Measurements from ENCODE around the gene MPG. TPM values are rescaled to one million over a fixed set of nuclear protein-coding genes. Genes with fewer than 3 reads are reported as not detected.

MPG gene
- total RNA-seq, 2 donors from 2014 or later = 42.2 to 45.6 TPM

DNA sequence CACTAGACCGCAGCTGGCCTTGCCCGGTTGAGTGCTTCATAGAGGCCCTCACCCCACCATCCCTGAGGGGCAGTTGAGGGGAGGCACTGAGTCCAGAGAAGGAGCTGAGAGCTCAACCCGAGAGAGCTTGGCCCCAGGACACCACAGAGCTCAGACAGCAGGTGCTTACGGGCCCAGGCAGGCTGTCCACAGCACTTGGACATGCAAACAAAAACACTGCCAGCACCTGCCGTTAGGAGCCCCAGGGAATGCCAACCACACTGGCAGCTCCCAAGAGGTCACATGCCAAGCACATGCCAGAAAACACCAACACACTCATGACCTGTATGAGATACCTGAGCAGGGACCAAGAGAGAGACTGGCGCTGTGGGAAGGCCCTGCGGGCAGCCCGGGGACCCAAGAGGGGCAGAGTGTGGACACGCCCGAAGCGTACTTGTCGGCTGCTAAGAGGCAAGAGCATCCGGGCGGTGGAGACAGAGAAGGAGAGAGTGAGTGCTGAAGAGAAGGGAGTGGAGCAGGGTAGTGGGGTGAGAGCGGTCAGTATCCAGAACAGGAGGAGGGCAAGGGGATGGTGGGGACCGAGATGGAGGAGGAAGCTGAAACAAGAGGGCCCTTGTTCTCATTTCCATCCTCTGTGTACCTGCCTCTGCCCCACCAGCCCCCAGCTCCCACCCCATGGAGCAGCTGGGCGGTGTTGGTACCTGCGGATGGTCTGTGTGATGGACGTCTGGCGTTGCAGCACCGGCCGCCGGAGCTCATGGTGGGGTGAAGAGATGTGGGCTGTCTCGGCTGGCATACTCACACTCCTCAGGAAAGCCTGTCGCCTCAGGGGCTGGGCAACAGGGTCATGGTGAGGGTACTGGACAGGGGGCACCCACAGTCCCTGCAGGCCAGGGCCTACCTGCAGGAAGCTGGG lies 13.8 kb upstream of the MPG start:
- intact Hi-C loops (cut with DNase I) = loop anchor here (1.0 to 2.0 kb wide), 2 partner anchors 26 to 33 kb away; no protein-coding TSS in a partner anchor
- no peak for DNase-seq (ENCODE audit: low spot score)

DNA sequence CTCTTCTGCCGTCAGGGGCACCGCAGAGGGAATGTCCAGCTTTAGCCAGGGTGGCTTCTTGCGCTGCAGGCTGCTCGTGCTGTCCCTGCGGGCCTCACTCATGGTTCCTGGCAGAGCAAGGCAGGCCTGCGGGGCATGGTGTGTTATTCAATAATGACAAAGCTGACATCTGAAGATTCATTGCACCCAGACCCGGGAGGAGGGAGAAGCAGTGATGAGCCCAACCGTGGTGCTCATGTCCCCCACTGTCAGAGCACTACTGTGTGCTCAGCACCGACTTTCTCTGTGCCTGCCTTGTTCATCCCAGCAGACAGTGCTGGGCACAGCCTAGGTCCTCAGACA lies 13.1 kb upstream of the MPG start:
- no peak for DNase-seq (ENCODE audit: low spot score)
- intact Hi-C loops (cut with DNase I) = loop anchor here in 1 of 2 donors (2.0 kb wide), 1 partner anchor 32 kb away; no protein-coding TSS in a partner anchor

DNA sequence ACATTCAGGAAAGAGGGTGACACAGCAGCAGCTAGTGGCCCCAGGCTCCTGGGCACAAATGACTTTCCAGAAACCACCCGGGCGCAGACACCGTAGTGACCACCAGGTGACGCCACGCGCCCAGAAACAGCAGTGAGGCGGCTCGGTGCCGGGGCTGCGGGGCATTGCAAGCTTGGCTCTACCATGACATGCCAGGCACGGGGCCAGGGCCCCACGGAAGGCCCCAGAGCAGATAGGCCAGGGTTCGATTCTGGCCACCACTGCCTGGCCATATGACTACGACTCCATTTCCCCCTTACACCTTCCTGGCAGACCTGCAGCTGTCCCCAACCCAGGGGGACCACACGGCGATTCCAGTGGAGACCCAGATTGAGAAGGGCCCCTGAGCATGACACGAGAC lies 12.3 kb upstream of the MPG start:
- intact Hi-C loops (cut with DNase I) = loop anchor here in 1 of 2 donors (2.0 kb wide), 1 partner anchor 31 kb away; no protein-coding TSS in a partner anchor
- DNase-seq (ENCODE audit: low spot score) = peak; percentile 96

DNA sequence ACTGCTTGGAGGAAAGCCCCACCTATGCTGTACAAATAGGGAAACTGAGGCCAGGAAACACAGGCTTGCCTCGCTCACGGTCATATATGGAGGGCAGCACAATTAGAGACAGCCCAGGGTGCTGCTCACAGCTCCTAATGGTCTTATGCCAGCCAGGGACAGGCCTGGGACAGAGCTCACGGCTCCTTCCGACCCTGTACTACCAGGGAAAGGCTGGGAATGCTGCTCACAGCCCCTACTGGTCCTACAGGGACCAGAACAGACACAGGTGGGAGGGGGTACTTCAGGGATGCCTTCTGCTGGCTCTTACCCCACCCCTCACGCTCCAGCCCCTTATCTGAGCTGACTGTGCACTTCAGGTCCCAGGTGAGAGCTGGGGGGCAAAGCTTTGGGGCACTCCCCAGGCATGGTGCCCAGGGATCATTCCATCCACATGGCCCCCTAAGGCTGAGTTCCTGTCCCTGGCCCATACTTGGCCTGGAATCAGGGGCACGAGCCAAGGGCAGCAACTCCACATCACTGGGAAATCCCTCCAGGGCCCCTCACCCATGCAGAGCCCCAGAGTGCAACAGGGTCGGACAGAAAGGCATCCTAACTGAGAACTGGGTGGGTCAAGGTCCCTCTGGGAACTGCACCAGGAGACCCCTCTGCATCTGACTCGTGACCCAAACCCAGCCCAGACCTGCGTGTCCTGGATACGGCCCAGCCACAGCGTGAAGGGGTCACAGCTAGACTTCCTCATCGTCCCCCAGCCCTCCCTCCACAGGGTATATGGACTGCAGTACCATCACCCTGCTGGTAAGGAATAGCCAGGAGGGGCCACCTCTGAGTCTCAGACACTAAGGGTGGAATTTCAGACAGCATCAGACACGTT lies 11.5 kb upstream of the MPG start:
- no peak for DNase-seq (ENCODE audit: low spot score)
- intact Hi-C loops (cut with DNase I) = no loop called here

DNA sequence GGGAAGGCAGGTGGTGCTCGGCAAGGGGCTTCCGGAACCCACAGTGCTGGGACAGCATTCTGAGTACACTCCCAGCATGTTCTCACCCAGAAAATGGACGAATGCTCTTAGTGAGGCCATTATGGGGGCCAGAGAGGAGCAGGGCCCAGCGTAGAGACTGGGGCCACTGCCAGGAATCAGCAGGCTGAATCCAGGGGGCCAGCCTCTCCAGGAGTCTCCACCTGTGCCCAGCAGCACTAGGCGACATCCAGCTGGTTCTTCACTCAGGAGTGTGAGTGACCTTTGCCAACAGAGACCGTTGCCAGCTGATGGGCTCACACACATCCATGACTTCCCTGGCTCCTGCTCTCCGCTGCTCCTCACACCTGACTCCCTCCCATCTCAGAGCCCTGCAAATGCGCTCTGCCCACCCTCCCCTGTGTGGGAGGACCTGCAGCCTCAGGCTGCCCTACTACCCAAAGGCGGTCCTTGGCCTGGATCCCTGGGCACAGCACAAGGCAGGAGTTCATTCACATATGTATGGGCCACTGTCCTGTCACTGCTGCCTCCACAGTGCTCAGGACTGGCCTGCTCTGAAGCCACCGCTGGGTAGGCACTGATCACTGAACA lies 10.7 kb upstream of the MPG start:
- intact Hi-C loops (cut with DNase I) = no loop called here

DNA sequence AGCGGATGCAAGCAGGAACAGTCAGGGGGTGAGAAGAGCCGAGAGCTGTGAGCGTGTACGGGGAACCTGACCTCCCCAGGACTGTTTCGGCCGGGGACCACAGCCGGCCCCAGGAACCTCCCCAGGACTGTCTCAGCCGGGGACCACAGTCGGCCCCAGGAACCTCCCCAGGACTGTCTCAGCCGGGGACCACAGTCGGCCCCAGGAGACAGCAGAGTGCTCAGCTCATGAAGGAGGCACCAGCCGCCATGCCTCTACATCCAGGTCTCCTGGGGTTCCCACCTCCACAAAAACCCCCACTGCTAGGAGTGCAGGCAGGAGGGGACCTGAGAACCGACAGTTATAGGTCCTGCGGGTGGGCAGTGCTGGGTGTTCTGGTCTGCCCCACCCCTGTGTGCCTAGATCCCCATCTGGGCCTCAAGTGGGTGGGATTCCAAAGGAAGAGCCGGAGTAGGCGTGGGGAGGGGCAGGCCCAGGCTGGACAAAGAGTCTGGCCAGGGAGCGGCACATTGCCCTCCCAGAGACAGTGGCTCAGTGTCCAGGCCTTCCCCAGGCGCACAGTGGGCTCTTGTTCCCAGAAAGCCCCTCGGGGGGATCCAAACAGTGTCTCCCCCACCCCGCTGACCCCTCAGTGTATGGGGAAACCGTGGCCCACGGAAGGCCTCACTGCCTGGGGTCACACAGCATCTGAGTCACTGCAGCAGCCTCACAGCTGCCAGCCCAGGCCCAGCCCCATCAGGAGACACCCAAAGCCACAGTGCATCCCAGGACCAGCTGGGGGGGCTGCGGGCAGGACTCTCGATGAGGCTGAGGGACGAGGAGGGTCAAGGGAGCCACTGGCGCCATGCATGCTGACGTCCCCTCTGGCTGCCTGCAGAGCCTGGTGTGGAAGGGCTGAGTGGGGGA lies 9.9 kb upstream of the MPG start:
- intact Hi-C loops (cut with DNase I) = no loop called here
- DNase-seq (ENCODE audit: low spot score) = peak; percentile 84

More for the DNA sequence above, 10.7 kb upstream of the MPG start:
- DNase-seq (ENCODE audit: low spot score) = peak; percentile 69

DNA sequence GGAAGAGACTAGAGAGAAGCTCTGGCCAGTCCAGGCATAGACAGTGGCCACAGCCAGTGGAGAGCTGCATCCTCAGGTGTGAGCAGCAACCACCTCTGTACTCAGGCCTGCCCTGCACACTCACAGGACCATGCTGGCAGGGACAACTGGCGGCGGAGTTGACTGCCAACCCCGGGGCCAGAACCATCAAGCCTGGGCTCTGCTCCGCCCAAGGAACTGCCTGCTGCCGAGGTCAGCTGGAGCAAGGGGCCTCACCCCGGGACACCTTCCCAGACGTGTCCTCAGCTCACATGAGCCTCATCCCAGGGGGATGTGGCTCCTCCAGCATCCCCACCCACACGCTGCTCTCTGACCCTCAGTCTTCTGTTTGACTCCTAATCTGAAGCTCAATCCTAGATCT lies 8.8 kb upstream of the MPG start:
- intact Hi-C loops (cut with DNase I) = no loop called here
- DNase-seq (ENCODE audit: low spot score) = no peak

DNA sequence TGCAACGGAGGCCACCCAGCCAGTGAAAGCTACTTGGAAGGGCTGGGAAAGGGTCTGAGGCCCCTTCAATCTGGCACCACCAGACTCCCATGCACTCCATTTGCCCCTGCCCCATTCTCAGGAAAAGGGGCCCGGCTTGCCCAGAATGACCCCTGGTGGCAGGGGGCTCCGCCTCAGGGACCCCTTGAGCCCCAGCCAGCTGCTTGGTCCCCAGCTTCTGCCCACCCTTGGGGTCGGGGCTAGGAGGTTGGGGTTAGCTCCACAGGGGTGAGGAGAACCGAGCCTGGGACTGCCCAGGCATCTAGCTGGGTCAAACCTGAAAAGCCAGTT lies 6.8 kb upstream of the MPG start:
- intact Hi-C loops (cut with DNase I) = no loop called here
- DNase-seq (ENCODE audit: low spot score) = peak; percentile 67

DNA sequence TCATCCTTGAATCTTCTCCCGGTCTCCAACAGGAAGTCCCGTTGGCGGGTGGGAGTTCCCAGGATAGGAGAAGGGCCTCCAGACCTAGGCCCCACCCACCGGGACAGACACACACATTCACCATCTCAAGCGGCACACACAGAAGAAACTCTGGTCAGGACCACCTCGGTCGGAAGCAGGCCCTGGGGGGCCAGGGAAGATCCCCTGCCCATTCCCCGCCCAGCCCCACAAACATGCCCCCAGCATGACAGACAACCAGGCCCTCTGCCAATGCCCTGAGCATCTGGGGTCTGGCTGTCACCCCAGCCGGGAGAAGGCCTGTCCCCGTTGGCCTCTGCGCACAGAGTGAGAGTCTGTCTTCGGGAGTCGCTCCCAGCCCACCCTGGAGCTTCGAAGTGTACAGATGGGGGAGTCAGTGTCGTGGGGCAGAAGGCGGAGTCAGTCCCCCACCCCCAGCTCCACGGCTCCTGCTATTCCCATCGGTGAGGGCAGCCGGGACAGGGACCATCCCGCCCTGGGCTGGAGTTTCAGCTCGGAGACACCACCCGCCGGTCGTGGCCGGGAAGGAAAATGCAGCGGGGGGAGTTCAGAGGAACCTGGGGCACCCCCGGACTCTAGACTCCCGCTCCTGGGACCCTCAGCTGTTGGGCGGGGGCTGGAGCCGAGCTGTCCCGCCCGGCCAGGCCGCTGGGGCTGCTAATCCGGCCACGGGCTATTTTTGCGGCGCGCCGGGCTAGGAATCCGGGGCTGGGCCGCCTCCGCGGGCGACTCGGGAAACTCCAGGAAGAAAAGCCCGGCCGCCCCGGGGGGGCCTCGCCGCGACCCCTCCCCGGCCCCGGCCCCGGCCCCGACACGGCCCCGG lies 6.3 kb upstream of the MPG start:
- intact Hi-C loops (cut with DNase I) = no loop called here
- DNase-seq (ENCODE audit: low spot score) = peak; percentile 91

DNA sequence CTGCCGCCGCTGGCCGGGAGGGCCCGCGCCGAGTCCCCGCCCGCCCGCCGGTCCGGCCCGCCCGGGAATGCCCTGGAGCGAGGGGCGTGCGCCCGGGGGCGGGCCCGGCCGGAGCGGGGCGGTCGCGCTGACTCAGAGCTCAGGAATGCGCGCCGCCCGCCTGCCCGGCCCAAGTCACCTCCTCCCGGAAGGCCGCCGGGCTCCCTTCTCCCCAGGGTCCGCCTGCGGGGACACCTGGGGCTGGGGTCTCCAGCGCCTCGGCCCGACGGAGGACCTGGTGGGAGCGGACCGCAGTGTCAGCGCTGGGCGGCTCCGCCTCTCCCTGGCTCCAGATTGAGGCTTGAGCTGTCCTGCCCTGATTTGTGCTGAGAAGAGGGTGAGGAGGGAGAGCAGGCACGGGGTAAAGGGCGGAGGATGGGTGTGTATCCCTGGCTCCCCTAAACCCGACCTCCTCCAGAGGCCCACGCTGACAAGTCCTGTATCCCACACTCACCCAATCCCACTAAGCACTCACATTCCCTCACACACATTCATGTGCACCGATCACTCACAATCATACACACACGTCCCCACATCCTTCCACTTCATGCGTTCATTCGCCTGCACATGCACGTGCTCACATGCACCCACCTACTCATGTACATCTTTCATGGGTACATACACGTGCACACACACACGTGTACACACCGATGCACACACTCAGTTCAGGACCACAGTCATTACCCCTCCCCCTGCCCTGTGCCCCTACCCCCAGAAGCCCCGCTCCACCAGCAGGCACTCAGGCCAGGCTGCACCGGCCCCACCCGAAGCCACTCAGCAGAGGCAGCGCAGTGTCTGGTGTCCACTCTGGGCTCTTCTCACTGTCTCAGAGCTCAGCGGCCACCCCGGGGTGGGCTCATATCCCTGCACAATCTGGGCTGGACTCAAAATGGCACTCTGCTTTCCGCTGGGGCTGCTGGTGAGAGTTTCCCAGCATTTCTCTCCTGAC lies 5.2 kb upstream of the MPG start, which contains the start of gene RHBDF1:
Gene RHBDF1 (minus strand): TSS at position 71 of the 988 bp plus-strand sequence. CDS start 7,616 bp downstream, outside the sequence.
- intact Hi-C loops (cut with DNase I) = no loop called here
- no peak for DNase-seq (ENCODE audit: low spot score)

DNA sequence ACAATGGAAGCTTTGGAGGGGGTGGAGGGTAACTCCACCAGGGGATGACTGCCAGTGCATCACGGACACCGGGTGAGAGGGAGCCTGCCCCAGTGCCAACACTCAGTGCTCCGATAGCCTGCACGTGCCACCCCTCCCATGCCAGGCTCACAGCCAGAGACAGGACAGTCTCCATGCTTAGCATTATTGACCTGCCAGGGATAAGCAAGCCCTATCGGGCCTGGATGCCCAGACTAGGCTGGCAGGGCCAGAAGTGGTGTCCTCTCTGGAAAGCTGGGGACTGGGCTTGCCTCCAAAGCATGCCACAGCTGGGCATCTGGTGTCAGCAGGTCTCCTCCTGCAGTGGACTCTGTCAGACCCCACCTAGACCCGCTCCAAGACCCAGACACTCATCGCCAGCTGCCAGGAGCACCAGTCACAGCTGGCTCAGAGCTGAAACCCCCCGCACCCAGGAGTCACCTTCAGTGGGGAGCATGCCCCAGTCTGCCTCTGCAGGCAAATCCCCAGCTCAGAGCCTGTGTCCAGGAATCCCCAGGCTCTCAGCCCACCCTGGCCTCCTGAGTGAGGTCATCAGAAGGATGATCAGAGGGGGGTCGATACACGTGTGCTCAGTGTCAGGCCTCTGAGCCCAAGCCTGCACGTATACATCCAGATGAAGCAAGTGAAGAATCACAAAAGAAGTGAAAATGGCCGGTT lies 3.8 kb upstream of the MPG start:
- no peak for DNase-seq (ENCODE audit: low spot score)
- intact Hi-C loops (cut with DNase I) = no loop called here

DNA sequence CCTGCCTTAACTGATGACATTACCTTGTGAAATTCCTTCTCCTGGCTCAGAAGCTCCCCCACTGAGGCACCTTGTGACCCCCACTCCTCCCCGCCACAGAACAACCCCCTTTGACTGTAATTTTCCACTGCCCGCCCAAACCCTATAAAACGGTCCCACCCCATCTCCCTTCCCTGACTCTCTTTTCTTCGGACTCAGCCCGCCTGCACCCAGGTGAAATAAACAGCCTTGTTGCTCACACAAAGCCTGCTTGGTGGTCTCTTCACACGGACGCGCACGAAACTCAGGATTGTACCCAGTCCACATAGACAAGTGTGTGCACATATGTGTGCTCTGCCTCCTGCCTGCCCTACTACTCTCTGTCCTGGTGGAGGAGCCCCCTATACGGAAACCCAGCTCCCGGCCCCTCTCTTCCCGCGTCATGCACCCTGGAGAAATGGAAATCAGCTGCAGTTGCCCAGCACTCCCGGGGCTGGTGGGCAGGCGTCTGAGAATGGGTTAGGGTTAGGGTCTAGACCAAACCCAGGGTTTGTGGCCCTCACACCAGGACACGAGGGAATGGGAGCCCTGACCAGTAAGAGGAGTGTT lies 3.2 kb upstream of the MPG start:
- intact Hi-C loops (cut with DNase I) = no loop called here
- DNase-seq (ENCODE audit: low spot score) = no peak

DNA sequence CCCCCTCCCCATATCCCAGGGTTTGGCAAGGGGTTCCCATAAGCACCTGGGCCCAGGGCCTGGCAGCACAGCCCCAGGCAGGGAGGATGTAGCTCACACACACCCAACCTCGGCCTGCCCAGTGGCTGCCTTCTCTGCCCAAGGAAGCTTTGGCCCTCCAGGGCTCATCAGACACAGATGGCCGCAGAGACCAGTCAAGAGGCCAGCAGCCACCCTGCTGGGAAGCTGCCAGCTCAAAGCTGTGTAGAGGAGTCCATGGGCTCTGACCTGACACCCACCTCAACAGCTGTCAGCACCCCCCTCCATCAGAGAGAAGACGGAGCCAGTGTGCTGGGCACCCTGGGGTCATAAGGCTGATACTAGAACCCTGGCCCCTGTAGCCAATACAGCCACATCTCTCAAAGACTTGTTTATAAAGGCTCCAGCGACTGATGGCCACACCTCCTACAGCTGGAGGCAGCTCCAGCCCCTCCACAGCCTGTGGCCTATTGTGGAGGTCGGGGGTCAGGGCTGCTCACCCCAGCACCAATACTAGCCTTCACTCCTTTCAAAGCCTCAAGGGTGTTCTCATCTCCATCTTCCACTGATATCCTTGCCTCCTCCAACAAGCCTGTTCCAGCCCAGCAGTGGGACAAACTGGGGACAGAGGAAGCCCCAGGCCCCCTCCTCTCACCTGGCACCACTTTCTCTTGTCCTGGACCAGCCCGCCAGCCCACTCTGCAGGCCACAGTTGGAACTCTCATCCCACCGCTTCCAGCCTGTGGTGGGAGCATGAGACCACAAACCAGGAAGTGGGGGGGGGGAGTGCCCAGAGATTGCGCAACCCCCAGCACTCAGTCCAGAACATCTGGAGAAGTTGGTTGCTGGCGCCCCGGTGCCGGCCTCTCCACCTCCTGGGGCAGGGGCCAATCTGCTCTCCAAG lies 2.2 kb upstream of the MPG start:
- intact Hi-C loops (cut with DNase I) = no loop called here
- peak; percentile 91 for DNase-seq (ENCODE audit: low spot score)

DNA sequence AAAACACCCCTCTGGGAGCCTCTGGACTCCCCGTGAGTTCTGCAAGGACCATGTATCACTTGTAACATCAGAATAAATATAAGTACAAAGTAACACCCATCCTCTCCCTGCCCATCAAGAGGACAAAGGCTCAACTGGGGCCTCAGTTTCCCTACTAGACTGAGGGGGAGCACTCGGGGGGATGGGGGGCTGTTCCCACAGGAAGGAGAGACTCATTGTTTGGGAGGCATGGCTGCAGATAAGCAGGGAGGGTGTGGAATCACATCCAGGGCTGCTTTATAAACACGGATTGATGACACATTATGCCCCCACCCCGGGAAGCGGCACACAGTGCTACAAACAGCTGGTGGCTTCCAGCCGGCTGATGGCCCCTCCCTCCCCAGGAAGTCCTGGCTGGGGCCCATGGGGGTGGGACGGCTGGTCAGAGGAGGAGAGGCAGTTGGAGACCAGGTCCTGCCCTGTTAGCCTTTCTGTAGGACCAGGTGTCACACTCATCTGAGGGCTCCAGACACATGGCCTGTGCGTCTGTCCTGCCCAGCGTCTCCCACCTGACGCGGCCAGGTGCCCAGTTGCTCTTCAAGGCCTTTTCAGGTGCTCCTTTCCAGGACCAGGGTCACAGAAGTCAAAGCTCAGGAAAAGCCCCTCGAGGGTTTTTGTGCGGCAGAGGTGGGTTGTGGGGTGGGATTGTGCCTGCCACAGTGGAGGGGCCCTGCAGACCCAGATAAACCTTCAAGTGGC lies 1.3 kb upstream of the MPG start:
- DNase-seq (ENCODE audit: low spot score) = peak; percentile 94
- intact Hi-C loops (cut with DNase I) = no loop called here

Measured in posterior vena cava (tissue), 2 donors.